BLaER1 (cell line): Measurements from ENCODE around the gene RNU6-9.

Source experiments
- H3K27ac ChIP-seq: shearing (Covaris generic); formaldehyde crosslinking; 2 replicates; pipeline ENCODE4 v1.8.1; 2022
- H3K27me3 ChIP-seq: shearing (Covaris generic); formaldehyde crosslinking; 2 replicates; pipeline ENCODE4 v1.8.1; 2022
- H3K36me3 ChIP-seq: shearing (Covaris generic); formaldehyde crosslinking; 2 replicates; pipeline ENCODE4 v1.8.1; 2022
- H3K4me1 ChIP-seq: shearing (Covaris generic); formaldehyde crosslinking; 2 replicates; pipeline ENCODE4 v1.8.1; 2022
- H3K4me2 ChIP-seq: shearing (Covaris generic); formaldehyde crosslinking; 2 replicates; pipeline ENCODE4 v1.8.1; 2022
- H3K4me3 ChIP-seq: shearing (Covaris generic); formaldehyde crosslinking; 2 replicates; pipeline ENCODE4 v1.8.1; 2022
- H3K9ac ChIP-seq: shearing (Covaris generic); formaldehyde crosslinking; 2 replicates; pipeline ENCODE4 v1.8.1; 2022
- H3K9me3 ChIP-seq: shearing (Covaris generic); formaldehyde crosslinking; 2 replicates; pipeline ENCODE4 v1.8.1; 2022
- H4K20me1 ChIP-seq: shearing (Covaris generic); formaldehyde crosslinking; 2 replicates; pipeline ENCODE4 v1.8.1; 2022
- Cebpa-rat ChIP-seq: shearing (Covaris generic); IDR thresholded peaks from 2 replicates; pipeline ENCODE4 v1.8.1; 2022

The RNU6-9 gene

DNA sequence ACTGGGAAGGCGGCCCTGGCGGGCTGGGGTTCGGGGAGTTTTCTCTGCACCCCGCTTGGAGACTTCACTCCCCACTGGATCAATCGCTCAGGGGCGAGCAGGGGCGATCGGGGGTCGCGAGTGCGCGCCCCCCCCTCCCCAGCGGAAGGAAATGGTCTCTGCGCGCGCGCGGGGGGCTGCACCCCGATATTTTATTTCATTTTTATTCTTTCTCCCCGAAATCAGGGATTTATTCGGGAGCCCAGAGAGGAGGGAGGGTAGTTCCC is 33.0 kb downstream of the RNU6-9 start:
- peak overlapping the region; percentile 79 for H3K4me2 ChIP-seq
- peak overlapping the region; percentile 91 for H3K27ac ChIP-seq
- peaks cover 33% of the 10 kb centered on the region for H4K20me1 ChIP-seq
- H3K36me3 ChIP-seq: peaks cover 25% of the 10 kb centered on the region
- no peak for TF ChIP-seq Cebpa-rat
- peak overlapping the region; percentile 90 for H3K4me3 ChIP-seq
- no peaks in the 10 kb centered on the region for H3K9me3 ChIP-seq
- peaks cover 33% of the 10 kb centered on the region for H3K4me1 ChIP-seq
- peak overlapping the region; percentile 91 for H3K9ac ChIP-seq
- H3K27me3 ChIP-seq: peaks cover 8% of the 10 kb centered on the region

- peak overlapping the region; percentile 91 for H3K9ac ChIP-seq
- H3K4me3 ChIP-seq: peak overlapping the region; percentile 90
- H3K4me1 ChIP-seq: peaks cover 35% of the 10 kb centered on the region
- H3K36me3 ChIP-seq: peaks cover 30% of the 10 kb centered on the region
- peak overlapping the region; percentile 91 for H3K27ac ChIP-seq
- H4K20me1 ChIP-seq: peaks cover 37% of the 10 kb centered on the region
- H3K4me2 ChIP-seq: peak overlapping the region; percentile 79
- no peaks in the 10 kb centered on the region for H3K9me3 ChIP-seq
- TF ChIP-seq Cebpa-rat: no peak
- 0 out of 2 replicates have a peak, but pooled peaks cover 5% of the 10 kb centered on the region for H3K27me3 ChIP-seq
These were observed 33.5 kb downstream of the RNU6-9 start for GRCh38 chr19:926589-927350.

- H3K4me1 ChIP-seq: peaks cover 41% of the 10 kb centered on the region
- peak overlapping the region; percentile 79 for H3K4me2 ChIP-seq
- H3K36me3 ChIP-seq: peaks cover 34% of the 10 kb centered on the region
- H3K9ac ChIP-seq: peak overlapping the region; percentile 91; the same call in 1 of the 2 replicates
- no peaks in the 10 kb centered on the region for H3K9me3 ChIP-seq
- H4K20me1 ChIP-seq: peaks cover 43% of the 10 kb centered on the region
- H3K4me3 ChIP-seq: peak overlapping the region; percentile 90
- no peak for TF ChIP-seq Cebpa-rat
- 0 out of 2 replicates have a peak, but pooled peaks cover 3% of the 10 kb centered on the region for H3K27me3 ChIP-seq
- H3K27ac ChIP-seq: no peak overlapping the region; the same call in 1 of the 2 replicates
These were observed 34.1 kb downstream of the RNU6-9 start for GRCh38 chr19:927351-927779.

DNA sequence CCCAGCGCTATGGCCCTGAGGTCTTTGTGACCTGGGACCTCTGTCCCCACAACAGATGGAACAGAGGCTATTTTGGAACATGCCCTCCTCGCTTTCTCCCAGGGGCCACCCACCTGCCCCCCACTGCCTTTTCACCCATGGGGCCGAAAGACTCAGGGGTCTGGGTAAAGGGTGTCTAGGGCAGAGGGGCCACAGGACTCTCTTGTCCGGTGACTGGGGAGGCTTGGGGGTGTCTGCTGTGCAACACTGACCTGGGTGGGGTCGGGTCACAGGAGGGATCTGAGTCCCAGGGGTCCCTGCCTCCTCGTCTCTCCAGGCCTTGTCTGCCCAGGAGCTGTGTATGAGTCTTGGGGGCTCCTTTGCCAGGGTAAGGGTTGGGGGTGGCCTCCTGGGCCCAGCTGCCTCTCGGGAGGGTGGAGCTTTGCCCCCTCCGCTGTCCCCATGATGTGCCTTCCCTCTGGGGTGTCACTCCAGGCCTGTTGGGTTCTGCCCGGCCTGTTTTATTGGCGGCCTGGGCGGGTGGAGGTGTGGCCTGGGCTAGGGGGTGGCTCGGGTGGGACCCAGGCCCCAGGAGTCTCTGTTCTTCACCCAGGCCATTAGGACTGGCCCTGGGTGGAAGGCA is 34.6 kb downstream of the RNU6-9 start:
- no peaks in the 10 kb centered on the region for H3K9me3 ChIP-seq
- H3K9ac ChIP-seq: no peak overlapping the region; the same call in 1 of the 2 replicates
- H3K36me3 ChIP-seq: peaks cover 34% of the 10 kb centered on the region
- peak overlapping the region; percentile 38; the same call in 1 of the 2 replicates for H3K27ac ChIP-seq
- peak overlapping the region; percentile 90 for H3K4me3 ChIP-seq
- peak overlapping the region; percentile 79 for H3K4me2 ChIP-seq
- TF ChIP-seq Cebpa-rat: no peak
- peaks cover 48% of the 10 kb centered on the region for H4K20me1 ChIP-seq
- peaks cover 46% of the 10 kb centered on the region for H3K4me1 ChIP-seq
- H3K27me3 ChIP-seq: no peaks in the 10 kb centered on the region

DNA sequence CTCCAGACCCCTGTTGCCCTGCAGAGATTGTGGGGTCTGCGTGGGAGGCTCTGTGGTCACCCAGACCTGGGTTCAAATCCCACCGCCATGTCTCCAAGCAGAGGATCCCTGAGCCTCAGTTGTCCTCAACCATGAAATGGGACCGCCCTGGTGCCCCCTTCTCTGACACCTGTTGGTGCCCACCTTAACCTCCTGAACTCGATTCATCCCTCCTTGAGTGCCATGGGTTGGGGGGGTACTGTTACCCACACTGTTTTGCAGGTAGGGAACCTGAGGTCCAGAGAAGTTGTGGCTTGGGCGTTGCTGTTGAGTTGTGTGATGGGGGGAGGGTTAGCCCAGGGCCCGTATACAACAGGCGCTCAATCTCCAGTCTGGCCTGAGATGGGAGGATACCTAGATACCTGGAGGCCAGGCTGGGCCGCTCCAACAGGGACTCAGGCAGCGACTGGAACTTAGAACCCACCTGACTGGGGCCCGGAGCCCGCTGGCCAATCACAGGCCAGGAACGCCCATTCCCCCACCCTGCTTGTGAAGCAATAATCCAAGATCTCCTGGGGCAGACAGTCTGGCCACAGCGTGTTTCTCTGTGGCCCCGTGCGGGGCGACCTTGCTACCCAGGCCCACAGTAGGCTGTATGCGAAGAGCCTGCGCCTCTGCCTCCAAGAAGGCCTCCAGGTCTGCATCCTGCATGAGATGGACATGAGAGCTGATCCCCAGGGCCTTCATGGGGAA is 35.4 kb downstream of the RNU6-9 start:
- peaks cover 37% of the 10 kb centered on the region for H3K36me3 ChIP-seq
- H3K4me1 ChIP-seq: peaks cover 50% of the 10 kb centered on the region
- no peak overlapping the region for H3K27ac ChIP-seq
- no peaks in the 10 kb centered on the region for H3K9me3 ChIP-seq
- no peak for TF ChIP-seq Cebpa-rat
- H4K20me1 ChIP-seq: peaks cover 56% of the 10 kb centered on the region
- H3K27me3 ChIP-seq: no peaks in the 10 kb centered on the region
- peak overlapping the region; percentile 79 for H3K4me2 ChIP-seq
- no peak overlapping the region for H3K4me3 ChIP-seq
- no peak overlapping the region for H3K9ac ChIP-seq

DNA sequence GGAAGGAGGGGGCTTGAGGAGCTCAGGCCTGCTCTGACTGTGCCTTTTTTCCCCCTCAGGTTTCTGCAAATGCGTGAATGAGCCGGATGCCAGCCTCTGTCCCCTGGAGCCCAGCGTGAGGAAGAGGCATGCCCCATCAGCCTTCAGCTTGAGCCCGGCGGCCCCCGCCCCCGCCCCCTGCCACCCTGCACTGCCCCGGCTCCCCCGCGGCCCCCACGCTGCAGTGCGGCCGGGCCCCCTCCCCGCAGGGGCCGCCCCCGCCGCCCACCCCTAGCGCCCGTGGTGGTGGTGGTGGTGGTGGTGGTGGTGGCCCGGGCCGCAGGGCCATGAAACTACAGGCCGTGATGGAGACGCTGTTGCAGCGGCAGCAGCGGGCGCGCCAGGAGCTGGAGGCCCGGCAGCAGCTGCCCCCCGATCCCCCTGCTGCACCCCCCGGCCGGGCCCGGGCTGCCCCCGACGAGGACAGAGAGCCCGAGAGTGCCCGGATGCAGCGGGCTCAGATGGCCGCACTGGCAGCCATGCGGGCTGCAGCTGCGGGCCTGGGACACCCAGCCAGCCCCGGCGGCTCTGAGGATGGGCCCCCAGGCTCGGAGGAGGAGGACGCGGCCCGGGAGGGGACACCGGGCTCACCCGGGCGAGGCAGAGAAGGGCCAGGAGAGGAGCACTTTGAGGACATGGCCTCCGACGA is 36.1 kb downstream of the RNU6-9 start:
- Histone ChIP-seq H3K27me3 (no peaks in the 10 kb centered on the region), H3K27ac (no peak overlapping the region), H3K4me3 (no peak overlapping the region), H3K9me3 (no peaks in the 10 kb centered on the region), H4K20me1 (peaks cover 63% of the 10 kb centered on the region), H3K9ac (no peak overlapping the region), H3K4me1 (peaks cover 50% of the 10 kb centered on the region), H3K4me2 (peak overlapping the region; percentile 79; the same call in 1 of the 2 replicates), H3K36me3 (peaks cover 37% of the 10 kb centered on the region)
- no peak for TF ChIP-seq Cebpa-rat

GRCh38 chr19:929891-930258 is 36.6 kb downstream of the RNU6-9 start:
- Histone ChIP-seq H3K4me1 (peaks cover 50% of the 10 kb centered on the region), H3K9ac (no peak overlapping the region), H4K20me1 (peaks cover 68% of the 10 kb centered on the region)

GRCh38 chr19:931860-932647 is 38.8 kb downstream of the RNU6-9 start:
- peaks cover 63% of the 10 kb centered on the region for H3K36me3 ChIP-seq
- H3K27me3 ChIP-seq: no peaks in the 10 kb centered on the region
- H3K27ac ChIP-seq: peak overlapping the region; percentile 63
- peak overlapping the region; percentile 96 for H3K4me2 ChIP-seq
- peaks cover 54% of the 10 kb centered on the region for H3K4me1 ChIP-seq
- peaks cover 90% of the 10 kb centered on the region for H4K20me1 ChIP-seq
- peak overlapping the region; percentile 34; the same call in 1 of the 2 replicates for H3K9ac ChIP-seq
- TF ChIP-seq Cebpa-rat: no peak
- H3K9me3 ChIP-seq: peaks cover 1% of the 10 kb centered on the region; the same call in 1 of the 2 replicates
- H3K4me3 ChIP-seq: peak overlapping the region; percentile 48; the same call in 1 of the 2 replicates

More at GRCh38 chr19:929891-930258, 36.6 kb downstream of the RNU6-9 start:
- no peak overlapping the region for H3K27ac ChIP-seq
- TF ChIP-seq Cebpa-rat: no peak
- H3K4me3 ChIP-seq: no peak overlapping the region
- H3K4me2 ChIP-seq: no peak overlapping the region
- H3K9me3 ChIP-seq: no peaks in the 10 kb centered on the region
- no peaks in the 10 kb centered on the region for H3K27me3 ChIP-seq
- peaks cover 41% of the 10 kb centered on the region for H3K36me3 ChIP-seq
